Fibroblast of skin of left quadriceps (primary cell): ENCODE data around the gene BIRC7.

Source experiments
- DNase-seq, 2 experiments: peaks; one replicate each; pipeline ENCODE4 v3.0.0-alpha.2; 2013; ENCODE audit warnings: low read depth in 2 of 2

Gene BIRC7

DNA sequence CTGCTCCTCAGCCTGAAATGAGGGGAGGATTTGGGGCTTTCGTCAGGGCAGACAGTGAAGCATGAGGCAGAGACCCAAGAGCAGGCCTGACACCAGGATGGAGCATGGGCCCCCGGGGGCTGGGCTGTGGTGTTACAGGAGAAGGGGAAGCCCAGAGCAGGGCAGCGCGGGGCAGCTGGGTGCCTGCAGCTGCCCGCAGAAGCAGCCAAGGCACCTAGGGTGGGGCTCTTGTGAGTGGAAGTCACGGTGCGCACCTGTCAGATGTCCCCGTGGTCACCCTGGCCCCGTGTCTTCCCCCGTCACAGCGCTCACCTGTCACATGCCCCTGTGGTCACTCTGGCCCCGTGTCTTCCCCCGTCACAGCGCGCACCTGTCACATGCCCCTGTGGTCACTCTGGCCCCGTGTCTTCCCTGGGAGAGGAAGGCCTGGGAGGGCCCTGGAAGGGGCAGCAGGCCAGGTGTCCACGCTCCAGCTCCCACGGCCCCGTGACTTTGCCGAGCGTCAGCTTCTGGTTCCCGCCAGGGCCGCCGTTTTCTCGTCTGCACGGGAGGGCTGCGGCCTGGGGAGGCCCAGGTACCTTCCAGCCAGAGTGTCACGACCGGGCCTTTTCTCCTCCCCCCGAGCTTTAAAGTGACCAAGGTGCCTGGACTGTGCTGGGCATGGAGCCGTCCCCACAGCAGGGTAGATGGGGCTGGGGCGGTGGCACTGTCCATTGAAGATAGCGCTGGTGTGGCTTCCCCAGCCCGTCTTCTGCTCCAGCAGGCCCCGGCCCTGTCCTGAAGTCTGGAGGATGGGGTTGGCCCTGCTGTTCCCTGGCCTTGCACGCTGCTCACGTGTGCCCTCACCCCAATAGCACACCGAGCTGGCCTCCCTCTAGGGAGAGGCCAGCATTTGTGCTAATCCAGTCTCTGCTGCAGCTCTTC is 46.3 kb downstream of the BIRC7 start:
- DNase-seq: no peak

DNA sequence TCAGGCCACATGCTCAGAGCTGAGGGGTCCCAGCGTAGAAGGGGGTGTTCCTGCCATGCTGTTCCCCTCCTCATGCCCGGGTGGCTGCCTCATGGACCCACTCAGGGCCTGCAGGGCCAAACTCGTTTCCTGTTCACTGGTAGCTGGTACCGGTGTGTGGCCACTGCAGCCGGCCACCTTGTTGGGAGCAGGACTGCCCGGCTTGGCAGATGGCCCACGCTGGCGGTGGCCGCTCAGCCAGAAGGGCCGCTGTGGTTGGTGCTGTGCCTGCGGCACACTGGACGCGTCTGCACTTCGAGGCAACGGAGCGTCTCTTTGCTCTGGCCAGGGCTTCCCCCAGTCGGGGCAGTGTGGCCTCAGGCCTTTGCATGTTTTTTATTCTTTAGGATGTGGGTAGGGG is 47.2 kb downstream of the BIRC7 start:
- DNase-seq: no peak

DNA sequence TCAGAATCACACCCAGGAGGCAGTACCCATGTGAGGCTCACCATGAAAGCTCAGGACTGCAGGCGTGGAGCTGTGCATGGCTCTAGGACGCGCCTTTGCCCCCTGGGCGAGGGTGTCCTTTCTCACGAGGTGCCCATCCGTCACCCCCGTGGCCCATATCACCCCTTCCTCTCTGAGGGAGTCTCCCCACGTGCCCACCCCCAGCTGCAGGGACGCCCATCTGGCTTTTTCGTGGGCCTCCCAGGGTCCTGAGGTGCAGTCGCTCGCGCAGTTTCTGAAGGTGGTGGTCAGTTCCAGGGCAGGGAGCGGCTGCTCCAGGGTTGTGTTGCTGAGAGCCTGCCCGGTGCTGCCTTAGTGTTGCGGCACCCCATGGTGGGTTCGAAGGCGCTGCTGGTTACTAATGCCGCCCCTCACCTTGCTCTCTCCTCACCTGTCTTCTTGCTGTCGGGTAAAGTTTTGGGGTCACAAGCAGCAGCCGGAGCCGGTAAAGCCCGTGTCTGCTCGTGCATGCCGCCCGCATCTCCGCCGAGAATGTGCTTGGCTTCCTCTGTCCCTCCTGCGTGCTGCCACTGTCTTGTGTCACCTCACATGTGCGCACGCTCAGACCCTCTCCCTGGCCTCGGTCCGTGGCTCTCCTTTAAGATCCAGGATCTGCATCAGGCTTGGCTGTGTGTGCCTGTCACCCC is 47.8 kb downstream of the BIRC7 start:
- DNase-seq: no peak

DNA sequence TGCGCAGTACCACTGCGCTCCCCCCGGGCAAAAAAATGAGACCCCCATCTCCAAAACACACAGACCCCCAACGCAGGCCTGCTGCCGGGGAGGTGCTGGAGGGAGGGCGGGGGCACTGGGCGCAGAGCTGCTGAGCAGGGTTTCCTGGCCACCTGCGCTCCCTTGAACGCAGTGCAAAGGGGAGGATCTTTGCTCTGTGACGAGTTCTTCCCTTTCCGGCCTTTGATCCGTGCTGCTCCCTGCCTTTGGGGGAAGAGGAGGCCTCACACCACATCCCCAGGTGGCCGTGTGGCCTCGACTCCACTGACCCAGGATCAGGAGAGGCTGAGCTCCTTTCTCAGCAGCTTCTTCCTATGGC is 48.4 kb downstream of the BIRC7 start:
- no peak for DNase-seq

DNA sequence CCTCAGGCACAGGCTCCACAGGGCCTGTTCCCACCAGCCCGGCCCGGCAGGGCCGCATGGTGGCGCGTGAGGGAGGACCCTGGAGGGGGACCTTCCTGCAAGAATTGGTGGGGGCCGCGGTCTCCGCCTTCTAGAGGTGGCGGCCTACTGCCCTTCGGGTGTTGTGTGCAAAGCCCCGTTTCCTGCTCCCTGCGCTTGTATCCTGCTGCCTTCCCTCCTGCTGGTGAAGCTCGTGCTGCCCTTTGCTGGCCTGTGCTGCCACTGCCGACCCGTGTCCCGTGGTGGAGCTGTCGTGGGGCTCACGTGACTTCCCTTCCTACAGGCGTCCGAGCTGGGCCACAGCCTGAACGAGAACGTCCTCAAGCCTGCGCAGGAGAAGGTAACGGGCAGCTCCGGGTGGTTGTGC is 48.8 kb downstream of the BIRC7 start:
- no peak for DNase-seq

DNA sequence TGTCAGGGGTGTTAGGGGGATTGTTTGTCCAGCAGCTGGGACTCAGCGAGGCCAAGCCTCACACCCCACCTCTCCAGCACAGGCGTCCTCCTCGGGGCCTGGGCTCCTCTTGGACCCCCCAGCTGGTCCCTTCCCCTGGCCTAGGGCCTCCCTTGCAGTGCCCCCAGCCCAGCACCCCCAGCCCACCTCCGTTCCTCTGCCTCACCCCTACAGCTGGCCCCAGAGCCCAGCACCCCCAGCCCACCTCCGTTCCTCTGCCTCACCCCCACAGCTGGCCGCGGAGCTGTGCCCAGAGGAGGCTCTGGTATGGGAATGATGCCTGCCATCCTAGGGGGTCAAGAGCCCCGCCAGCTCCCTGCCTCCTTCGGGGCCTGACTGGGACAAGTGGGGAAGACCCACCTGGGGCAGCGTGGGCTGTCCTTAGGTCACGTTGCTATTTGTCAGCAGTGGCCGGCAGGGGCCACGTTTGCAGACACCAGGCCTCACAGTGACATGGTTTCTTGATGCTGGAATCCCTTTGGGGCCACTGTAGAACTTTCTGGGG is 49.3 kb downstream of the BIRC7 start:
- no peak for DNase-seq

DNA sequence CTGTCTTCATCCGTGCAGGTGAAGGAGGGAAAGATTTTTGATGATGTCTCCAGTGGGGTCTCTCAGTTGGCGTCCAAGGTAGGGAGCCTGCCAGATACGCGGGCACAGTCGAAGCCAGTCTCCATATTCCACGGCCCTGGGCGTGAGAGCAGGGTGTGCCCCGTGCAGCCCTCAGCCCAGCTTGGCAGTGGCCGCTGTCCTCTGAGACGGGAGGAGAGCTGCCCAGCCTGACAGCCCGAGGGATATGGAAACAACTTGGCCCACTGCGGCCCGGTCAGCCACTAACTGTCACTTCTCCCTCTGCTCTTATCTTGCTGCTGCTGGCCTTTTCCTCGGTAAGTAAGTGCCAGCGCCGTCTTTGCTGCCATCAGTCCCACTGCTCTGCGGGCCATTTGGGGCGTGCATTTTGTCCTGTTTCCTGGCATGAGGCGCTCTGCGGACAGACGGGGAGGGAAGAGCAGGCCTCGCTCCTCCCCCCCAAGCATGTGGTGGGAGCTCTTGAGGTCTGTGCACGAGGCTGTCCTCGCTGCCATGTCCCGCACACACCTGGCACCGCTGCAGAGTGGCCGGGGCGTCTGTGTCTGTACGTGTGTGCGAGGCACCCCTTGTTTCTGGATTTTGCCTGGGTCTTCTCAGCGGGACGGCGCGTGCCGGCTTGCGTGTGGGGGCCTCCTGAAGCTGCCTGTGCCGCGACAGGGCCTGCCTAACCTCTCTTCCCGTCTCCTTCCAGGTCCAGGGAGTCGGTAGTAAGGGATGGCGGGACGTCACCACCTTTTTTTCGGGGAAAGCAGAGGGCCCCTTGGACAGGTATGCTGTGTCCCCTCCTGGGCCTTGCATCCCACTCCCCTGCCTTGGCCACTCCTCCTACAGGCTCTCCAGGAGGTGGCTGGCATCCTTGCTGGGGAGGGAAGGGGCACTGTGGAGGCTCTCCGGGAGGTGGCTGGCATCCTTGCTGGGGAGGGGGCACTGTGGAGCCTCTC is 50.2 kb downstream of the BIRC7 start:
- DNase-seq: no peak

DNA sequence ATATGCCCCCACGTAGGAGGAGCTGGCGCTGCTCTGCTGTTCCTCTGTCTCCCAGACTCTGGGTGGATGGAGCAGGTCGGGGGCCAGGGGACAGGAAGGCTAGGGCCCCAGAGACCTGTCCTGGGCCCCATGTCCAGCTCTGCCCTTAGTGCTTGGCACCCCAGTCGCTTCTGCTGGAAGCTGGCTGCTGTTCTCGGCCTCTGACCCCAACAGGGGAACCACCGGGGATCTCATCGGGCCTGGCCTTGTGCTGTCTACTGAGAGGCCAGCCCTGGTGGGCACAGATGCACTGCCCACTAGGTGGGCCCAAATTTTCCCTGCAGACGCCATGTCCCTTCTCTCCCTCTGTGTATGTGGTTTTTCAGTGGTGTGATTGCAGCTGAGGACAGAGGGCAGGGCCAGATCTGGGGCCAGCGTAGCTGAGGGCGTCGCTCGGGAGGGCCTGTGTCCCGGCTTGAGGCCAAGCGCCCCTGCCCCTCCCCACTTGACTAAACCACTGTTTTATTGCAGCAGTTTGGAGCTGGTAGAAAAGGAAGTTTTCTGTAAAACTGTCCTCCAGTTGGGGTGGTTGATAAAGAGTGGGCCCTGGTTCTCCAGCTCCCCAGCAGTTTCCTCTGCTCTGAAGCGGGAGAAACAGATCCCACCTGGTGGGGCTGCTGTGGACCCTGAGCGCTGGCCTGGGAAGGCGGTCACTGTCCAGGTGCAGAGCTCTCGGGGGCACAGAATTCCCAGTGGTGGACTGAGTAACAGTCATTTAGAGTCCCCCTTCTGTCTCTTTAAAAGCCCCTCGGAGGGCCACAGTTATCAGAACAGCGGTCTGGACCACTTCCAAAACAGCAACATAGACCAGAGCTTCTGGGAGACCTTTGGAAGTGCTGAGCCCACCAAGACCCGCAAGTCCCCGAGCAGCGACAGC is 51.3 kb downstream of the BIRC7 start:
- no peak for DNase-seq

DNA sequence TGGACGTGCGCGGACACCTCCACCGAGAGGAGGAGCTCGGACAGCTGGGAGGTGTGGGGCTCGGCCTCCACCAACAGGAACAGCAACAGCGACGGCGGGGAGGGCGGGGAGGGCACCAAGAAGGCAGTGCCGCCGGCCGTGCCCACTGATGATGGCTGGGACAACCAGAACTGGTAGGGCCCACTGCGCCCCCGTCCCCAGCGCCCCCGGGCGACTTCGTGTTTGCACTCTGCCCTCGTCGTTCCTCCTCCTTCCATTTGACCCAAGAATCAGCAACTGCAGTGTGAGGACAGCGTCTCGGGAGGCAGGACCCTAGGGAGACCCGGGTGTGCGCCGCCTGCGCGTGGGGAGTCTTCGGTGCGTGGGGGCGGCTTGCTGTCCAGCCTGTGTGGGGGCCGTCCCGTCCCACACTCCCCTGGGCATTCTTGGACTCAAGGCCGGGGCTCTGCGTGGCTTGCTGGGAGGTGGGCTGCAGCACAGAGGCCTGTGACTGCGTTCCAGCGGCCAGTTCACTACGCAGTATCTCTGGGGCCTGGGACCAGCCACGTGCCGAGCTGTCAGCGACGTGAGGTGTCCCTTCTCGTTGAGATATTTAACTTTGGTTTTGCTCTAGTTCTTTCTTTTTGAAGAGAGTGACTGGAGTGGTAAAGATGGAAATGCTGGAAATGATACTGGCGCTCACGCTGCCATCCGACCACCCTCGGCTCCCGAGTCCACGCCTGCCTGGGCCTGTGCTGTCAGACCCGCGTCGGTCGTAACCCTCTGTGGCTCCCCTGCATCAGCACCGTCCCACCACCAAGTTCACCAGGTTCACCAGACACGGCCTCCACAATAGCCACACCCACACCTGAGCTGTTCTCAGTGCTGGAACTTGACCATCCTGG is 52.2 kb downstream of the BIRC7 start:
- DNase-seq: no peak

DNA sequence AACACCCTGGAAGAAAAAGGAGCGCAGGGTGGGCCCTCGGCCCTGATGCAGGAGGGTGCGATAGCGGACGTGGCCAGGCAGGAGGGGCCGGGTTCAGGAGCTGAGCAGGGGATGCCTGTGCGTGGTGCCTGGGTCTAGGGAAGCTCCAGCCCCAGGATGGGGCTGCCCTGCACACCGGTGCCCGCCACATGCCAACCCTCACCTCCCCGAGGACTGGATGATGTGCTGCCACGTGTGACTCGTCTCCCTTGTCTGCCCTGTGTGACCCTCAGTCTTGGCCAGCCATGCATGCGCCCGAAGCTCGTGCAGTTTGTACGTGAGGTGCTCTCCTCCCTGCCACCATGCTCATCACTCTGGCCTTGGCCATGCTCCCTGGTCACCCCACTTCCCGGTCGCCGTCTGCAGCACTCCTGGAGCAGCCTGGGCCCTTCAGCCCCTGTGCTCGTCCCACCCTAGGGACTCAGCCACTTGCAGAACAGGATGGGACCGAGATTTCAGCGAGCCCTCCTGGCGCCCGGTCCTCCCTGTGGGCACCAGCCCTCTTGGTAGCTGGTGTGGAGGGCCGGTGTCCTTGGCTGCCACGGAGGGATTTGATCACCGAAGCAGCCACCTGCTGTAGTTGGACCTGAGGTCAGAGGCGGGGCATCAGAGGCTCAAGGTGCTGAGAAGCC is 53.0 kb downstream of the BIRC7 start:
- DNase-seq: no peak

DNA sequence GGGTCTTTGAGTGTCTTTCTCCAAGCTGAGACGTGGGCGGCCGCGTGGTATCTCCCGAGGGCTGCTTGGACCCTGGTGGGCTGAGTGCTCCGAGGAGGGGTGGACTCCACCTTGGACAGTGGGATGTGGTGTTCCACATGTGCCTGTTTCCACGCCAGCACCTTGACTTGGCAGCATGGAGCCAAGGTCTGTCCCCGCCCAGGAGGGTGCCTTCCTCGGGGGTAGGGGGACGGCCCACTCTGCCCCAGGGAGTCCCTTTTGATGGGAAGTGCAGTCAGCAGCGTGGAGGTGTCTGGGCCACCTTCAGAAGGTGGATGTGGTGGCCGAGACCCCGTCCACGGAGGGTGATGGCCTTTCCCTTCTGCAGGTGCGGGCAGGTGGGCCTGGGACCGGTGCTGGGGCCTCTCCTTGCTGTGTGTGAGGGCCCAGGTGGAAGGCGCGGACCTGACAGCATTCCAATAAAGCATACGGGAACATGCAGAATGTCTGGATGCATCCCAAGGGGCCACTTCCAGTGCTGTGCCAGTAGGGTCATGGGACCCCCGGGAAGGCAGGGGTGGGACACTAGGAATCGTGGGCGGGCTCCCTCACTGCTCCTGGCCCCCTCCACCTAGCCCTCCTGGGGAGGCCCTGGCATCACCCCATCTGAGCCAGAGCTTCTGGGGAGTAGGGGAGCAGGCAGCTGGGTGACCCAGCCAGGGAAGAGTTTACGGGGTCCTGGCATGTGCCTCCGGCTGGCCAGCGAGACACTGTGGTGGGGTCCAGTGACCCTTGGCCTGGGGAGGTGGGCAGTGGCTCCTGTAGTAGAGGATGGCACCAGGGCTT is 53.8 kb downstream of the BIRC7 start:
- DNase-seq: no peak
